ENCODE measurements around the gene SLC6A19. TPM values are rescaled to one million over a fixed set of nuclear protein-coding genes. Genes with fewer than 3 reads are reported as not detected.

The SLC6A19 gene
- total and polyA plus RNA-seq, 2 experiments from 2014 or later = 5.2 to 5.8 TPM

DNA sequence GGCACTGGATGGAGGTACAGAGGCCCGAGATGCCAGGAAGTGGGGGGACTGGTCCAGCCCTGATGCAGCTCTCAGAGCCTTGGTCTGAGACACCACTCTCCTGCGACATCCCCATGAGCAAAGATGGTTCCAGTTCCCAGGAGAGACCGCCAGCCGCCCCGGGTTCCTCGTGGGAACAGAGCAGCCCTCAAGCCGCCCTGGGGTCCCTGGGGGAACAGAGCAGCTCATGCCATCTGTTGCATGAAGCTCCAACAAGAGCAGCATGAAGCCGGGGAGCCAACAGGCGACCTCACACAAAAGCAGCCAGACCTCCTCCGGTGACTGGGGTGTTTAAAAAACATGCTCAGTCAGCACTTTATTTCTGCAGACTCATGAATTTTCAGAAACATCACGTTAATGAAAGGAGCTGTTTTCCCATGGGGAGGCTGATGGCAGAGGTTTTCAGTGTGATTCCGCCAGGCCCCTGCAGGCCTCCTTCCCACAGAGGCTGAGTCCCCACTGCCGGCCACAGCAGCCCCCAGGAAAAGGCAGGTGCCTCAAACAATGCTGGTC is 30.0 kb downstream of the SLC6A19 start:
- 80% methylated on average over 13 of the region's 13 CpGs for WGBS (ENCODE audit: low lambda C conversion rate, missing lambda C conversion rate)
- H3K4me3 ChIP-seq = no peak overlapping the region
- H3K4me2 ChIP-seq = no peak overlapping the region

DNA sequence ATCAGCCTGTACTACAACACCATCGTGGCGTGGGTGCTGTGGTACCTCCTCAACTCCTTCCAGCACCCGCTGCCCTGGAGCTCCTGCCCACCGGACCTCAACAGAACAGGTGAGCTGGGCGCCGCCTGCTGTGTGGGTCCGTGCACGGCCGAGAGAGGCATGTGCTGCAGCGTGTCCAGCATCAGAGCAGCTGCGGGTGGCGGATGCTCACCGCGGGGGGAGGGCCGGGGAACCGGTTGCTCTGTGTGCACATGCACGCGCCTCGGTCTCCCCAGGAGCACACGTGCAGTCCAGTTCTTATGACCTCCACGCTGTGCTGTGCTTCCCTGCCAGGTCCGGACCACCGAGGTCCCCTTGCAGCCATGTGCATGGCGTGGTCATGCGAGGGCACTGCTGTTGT is 31.4 kb downstream of the SLC6A19 start:
- no peak overlapping the region for H3K4me3 ChIP-seq
- H3K4me1 ChIP-seq (ENCODE audit: insufficient read depth) = no peaks in the 10 kb centered on the region
- H3K79me2 ChIP-seq = no peaks in the 10 kb centered on the region
- no peaks in the 10 kb centered on the region for H3K9me2 ChIP-seq (replicated peaks; ENCODE audit: insufficient read depth)
- H3K27ac ChIP-seq = no peak overlapping the region
- TF ChIP-seq, protein P1, sequence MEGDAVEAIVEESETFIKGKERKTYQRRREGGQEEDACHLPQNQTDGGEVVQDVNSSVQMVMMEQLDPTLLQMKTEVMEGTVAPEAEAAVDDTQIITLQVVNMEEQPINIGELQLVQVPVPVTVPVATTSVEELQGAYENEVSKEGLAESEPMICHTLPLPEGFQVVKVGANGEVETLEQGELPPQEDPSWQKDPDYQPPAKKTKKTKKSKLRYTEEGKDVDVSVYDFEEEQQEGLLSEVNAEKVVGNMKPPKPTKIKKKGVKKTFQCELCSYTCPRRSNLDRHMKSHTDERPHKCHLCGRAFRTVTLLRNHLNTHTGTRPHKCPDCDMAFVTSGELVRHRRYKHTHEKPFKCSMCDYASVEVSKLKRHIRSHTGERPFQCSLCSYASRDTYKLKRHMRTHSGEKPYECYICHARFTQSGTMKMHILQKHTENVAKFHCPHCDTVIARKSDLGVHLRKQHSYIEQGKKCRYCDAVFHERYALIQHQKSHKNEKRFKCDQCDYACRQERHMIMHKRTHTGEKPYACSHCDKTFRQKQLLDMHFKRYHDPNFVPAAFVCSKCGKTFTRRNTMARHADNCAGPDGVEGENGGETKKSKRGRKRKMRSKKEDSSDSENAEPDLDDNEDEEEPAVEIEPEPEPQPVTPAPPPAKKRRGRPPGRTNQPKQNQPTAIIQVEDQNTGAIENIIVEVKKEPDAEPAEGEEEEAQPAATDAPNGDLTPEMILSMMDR (IDR thresholded peaks at IDR 0.05; ENCODE audit: poor library complexity) = no peak
- no peak for TF ChIP-seq EZH2 (IDR thresholded peaks at IDR 0.05; ENCODE audit: borderline replicate concordance)
- no peak for TF ChIP-seq EZH2phosphoT487 (IDR thresholded peaks at IDR 0.05; ENCODE audit: low read depth, severe bottlenecking, unreplicated experiment)
- H3K4me2 ChIP-seq = no peak overlapping the region
- no peaks in the 10 kb centered on the region for H4K20me1 ChIP-seq (ENCODE audit: insufficient read depth, poor library complexity, severe bottlenecking)
- no peak overlapping the region for H2AFZ ChIP-seq
- no peaks in the 10 kb centered on the region for H3K27me3 ChIP-seq
- no peak for DNase-seq (ENCODE audit: low spot score)
- no peaks in the 10 kb centered on the region for H3K9me3 ChIP-seq (ENCODE audit: low read depth)
- no peaks in the 10 kb centered on the region for H3K36me3 ChIP-seq (replicated peaks; ENCODE audit: insufficient read depth, low read depth)
- 96% methylated on average over 21 of the region's 25 CpGs for WGBS (ENCODE audit: low lambda C conversion rate, missing lambda C conversion rate)

More for the DNA sequence above, 30.0 kb downstream of the SLC6A19 start:
- no peaks in the 10 kb centered on the region for H3K36me3 ChIP-seq (replicated peaks; ENCODE audit: insufficient read depth, low read depth)
- no peak overlapping the region for H3K27ac ChIP-seq
- H3K27me3 ChIP-seq = no peaks in the 10 kb centered on the region
- no peak for DNase-seq (ENCODE audit: low spot score)
- no peak overlapping the region for H2AFZ ChIP-seq
- TF ChIP-seq, protein P1 (IDR thresholded peaks at IDR 0.05; ENCODE audit: poor library complexity) = no peak
- TF ChIP-seq EZH2 (IDR thresholded peaks at IDR 0.05; ENCODE audit: borderline replicate concordance) = no peak
- TF ChIP-seq EZH2phosphoT487 (IDR thresholded peaks at IDR 0.05; ENCODE audit: low read depth, severe bottlenecking, unreplicated experiment) = no peak
- no peaks in the 10 kb centered on the region for H3K9me2 ChIP-seq (replicated peaks; ENCODE audit: insufficient read depth)
- H3K4me1 ChIP-seq (ENCODE audit: insufficient read depth) = no peaks in the 10 kb centered on the region
- H4K20me1 ChIP-seq (ENCODE audit: insufficient read depth, poor library complexity, severe bottlenecking) = no peaks in the 10 kb centered on the region
- H3K79me2 ChIP-seq = no peaks in the 10 kb centered on the region
- no peaks in the 10 kb centered on the region for H3K9me3 ChIP-seq (ENCODE audit: low read depth)

DNA sequence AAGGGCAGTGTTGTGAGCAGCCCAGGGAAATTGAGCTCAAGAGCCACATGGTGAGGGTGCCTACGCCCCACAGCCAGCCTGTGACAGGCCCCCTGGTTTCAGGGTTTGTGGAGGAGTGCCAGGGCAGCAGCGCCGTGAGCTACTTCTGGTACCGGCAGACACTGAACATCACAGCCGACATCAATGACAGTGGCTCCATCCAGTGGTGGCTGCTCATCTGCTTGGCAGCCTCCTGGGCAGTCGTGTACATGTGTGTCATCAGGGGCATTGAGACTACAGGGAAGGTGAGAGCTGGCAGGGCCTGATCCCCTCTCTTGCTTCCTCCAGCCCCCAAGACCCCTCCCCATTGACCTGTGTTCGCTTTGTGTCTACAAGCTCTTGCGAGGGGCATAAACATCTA is 34.0 kb downstream of the SLC6A19 start:
- no peak for TF ChIP-seq EZH2 (IDR thresholded peaks at IDR 0.05; ENCODE audit: borderline replicate concordance)
- TF ChIP-seq EZH2phosphoT487 (IDR thresholded peaks at IDR 0.05; ENCODE audit: low read depth, severe bottlenecking, unreplicated experiment) = no peak
- TF ChIP-seq, protein P1 (IDR thresholded peaks at IDR 0.05; ENCODE audit: poor library complexity) = no peak
- Histone ChIP-seq H3K79me2 (no peaks in the 10 kb centered on the region), H2AFZ (no peak overlapping the region)

More for the DNA sequence above, 34.0 kb downstream of the SLC6A19 start:
- WGBS (ENCODE audit: low lambda C conversion rate, missing lambda C conversion rate) = 85% methylated on average over 8 of the region's 8 CpGs
- DNase-seq (ENCODE audit: low spot score) = no peak
- Histone ChIP-seq H4K20me1 (ENCODE audit: insufficient read depth, poor library complexity, severe bottlenecking) (no peaks in the 10 kb centered on the region), H3K27me3 (no peaks in the 10 kb centered on the region), H3K4me1 (ENCODE audit: insufficient read depth) (no peaks in the 10 kb centered on the region), H3K9me2 (replicated peaks; ENCODE audit: insufficient read depth) (no peaks in the 10 kb centered on the region), H3K9me3 (ENCODE audit: low read depth) (no peaks in the 10 kb centered on the region), H3K27ac (no peak overlapping the region), H3K4me2 (no peak overlapping the region), H3K36me3 (replicated peaks; ENCODE audit: insufficient read depth, low read depth) (no peaks in the 10 kb centered on the region), H3K4me3 (no peak overlapping the region)
